ENCODE data around the gene PIGH.

The PIGH gene

DNA sequence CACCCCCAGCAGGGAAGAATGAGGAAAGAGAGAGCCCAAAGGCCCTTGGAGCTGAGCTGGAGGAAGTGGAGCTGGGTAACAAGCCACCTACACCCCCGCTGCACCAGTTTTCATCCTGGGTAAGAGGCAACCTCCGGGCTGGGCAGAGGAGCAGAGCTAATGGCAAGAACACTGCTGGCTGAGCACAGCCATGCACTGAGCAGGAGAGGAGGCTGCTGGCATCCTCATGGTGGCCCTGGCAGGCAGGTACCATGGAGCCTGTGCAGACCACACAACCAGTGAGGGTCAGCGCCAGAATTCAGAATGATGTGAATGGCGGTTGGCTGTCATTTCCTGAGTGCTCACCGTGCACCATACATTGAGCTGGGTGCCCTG is 37.3 kb downstream of the PIGH start:
- TF ChIP-seq TAF1 (IDR thresholded peaks at IDR 0.05; ENCODE audit: low read depth) (no peak), FOXM1 (IDR thresholded peaks at IDR 0.05; ENCODE audit: borderline replicate concordance, low read depth) (no peak), EGR1 (IDR thresholded peaks at IDR 0.05) (no peak), TEAD4 (IDR thresholded peaks at IDR 0.05) (no peak), CREB1 (IDR thresholded peaks at IDR 0.05; ENCODE audit: low read depth) (no peak), CEBPB (IDR thresholded peaks at IDR 0.05) (no peak), EP300 (IDR thresholded peaks at IDR 0.05; ENCODE audit: borderline replicate concordance) (no peak), RAD21 (IDR thresholded peaks at IDR 0.05; ENCODE audit: low read depth) (no peak), ZBTB7A (IDR thresholded peaks at IDR 0.05; ENCODE audit: low read depth) (no peak), TCF12 (IDR thresholded peaks at IDR 0.05; ENCODE audit: low read depth) (no peak)

DNA sequence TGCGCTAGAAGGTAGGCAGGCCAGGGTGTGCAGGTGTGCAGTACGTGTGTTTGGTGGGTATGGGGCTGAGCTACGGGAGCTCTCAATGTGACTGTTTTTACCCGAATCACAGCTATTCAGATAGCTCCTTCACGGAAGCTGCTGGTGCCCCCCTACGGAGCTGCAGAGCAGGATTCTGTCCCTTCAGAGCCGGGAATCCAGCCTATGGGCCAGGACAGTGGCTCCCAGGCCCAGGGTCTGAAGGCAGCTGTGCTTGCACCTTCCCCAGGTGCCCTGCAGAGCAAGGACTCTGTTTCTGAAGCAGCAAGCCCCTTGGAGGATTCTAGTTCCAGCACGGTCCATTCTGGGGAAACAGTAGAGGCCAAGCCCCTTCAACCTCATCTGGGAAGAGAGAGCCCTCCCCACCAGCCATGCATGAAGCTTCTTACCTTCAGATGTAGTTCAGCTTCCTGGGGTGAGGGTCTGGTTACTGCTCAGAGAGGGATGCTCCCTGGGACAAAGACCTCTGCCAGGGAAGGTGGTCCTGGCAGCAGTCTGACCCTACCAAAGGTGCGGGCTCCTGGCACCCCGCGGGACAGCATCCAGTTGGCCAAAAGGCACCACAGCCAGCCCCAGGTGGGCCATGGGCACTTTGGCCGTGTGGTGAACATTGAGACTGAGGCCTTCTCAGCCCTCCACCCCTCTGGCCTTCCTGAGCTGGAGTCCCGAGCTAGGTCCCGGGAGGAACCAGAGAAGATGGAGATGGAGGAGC is 37.9 kb downstream of the PIGH start:
- no peak for TF ChIP-seq RAD21 (IDR thresholded peaks at IDR 0.05; ENCODE audit: low read depth)
- TF ChIP-seq, protein P1, sequence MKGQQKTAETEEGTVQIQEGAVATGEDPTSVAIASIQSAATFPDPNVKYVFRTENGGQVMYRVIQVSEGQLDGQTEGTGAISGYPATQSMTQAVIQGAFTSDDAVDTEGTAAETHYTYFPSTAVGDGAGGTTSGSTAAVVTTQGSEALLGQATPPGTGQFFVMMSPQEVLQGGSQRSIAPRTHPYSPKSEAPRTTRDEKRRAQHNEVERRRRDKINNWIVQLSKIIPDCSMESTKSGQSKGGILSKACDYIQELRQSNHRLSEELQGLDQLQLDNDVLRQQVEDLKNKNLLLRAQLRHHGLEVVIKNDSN (IDR thresholded peaks at IDR 0.05) = no peak
- TF ChIP-seq, protein P2, sequence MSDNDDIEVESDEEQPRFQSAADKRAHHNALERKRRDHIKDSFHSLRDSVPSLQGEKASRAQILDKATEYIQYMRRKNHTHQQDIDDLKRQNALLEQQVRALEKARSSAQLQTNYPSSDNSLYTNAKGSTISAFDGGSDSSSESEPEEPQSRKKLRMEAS (IDR thresholded peaks at IDR 0.05) = no peak
- TF ChIP-seq, protein P3, sequence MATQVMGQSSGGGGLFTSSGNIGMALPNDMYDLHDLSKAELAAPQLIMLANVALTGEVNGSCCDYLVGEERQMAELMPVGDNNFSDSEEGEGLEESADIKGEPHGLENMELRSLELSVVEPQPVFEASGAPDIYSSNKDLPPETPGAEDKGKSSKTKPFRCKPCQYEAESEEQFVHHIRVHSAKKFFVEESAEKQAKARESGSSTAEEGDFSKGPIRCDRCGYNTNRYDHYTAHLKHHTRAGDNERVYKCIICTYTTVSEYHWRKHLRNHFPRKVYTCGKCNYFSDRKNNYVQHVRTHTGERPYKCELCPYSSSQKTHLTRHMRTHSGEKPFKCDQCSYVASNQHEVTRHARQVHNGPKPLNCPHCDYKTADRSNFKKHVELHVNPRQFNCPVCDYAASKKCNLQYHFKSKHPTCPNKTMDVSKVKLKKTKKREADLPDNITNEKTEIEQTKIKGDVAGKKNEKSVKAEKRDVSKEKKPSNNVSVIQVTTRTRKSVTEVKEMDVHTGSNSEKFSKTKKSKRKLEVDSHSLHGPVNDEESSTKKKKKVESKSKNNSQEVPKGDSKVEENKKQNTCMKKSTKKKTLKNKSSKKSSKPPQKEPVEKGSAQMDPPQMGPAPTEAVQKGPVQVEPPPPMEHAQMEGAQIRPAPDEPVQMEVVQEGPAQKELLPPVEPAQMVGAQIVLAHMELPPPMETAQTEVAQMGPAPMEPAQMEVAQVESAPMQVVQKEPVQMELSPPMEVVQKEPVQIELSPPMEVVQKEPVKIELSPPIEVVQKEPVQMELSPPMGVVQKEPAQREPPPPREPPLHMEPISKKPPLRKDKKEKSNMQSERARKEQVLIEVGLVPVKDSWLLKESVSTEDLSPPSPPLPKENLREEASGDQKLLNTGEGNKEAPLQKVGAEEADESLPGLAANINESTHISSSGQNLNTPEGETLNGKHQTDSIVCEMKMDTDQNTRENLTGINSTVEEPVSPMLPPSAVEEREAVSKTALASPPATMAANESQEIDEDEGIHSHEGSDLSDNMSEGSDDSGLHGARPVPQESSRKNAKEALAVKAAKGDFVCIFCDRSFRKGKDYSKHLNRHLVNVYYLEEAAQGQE (IDR thresholded peaks at IDR 0.05; ENCODE audit: low read depth) = no peak
- no peak for TF ChIP-seq EGR1 (IDR thresholded peaks at IDR 0.05)
- TF ChIP-seq EP300 (IDR thresholded peaks at IDR 0.05; ENCODE audit: borderline replicate concordance) = no peak
- TF ChIP-seq CEBPB (IDR thresholded peaks at IDR 0.05) = no peak
- TF ChIP-seq CREB1 (IDR thresholded peaks at IDR 0.05; ENCODE audit: low read depth) = no peak
- TF ChIP-seq ZBTB7A (IDR thresholded peaks at IDR 0.05; ENCODE audit: low read depth) = no peak
- no peak for TF ChIP-seq NFIC (IDR thresholded peaks at IDR 0.05)
- TF ChIP-seq TEAD4 (IDR thresholded peaks at IDR 0.05) = no peak
- no peak for TF ChIP-seq FOXM1 (IDR thresholded peaks at IDR 0.05; ENCODE audit: borderline replicate concordance, low read depth)
- TF ChIP-seq TAF1 (IDR thresholded peaks at IDR 0.05; ENCODE audit: low read depth) = no peak
- no peak for TF ChIP-seq TCF12 (IDR thresholded peaks at IDR 0.05; ENCODE audit: low read depth)
- TF ChIP-seq YY1 (IDR thresholded peaks at IDR 0.05; ENCODE audit: low read depth) = no peak

DNA sequence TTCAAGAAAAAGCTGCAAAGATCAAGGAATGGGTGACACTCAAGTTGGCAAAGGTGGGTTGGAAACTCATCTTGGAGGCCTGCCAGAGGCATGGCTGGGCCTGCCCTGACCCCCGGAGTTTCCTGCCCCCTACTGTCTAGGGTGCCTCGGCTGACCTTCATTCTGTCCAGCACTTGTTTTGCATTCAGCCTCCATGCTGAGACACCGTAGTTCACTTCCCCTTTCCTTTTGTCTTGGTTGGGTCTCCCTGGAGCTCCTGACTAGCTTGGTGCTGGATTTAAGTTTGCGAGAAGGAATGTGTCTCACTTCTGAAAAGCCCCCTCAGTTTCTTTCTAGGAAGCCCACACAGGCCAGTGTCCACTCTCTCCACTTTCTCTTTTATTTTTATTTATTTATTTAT is 40.4 kb downstream of the PIGH start:
- TF ChIP-seq NFIC (IDR thresholded peaks at IDR 0.05) (peak; percentile 25; the same call in 1 of the 2 replicates), EP300 (IDR thresholded peaks at IDR 0.05; ENCODE audit: borderline replicate concordance) (no peak)

DNA sequence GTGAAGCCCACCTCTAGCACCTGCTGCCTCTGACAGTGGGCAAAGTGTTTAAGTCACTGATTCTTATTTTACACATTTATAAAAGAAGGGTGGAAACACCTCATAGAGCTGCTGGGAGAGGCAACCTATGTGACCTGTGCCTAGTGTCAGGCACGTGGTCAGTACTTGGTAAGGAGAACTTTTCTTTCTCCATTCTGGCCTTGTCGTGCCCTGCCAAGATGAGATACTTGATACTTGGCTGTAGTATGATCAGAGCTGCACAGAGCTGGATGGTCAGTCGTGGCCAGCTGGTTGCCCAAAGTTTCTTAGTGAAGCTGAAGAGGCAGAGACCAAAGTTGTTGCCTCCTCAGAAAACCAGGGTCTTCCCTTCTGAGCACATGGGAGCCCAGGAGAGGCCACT is 42.4 kb downstream of the PIGH start:
- TF ChIP-seq, protein P2 (IDR thresholded peaks at IDR 0.05) = no peak
- TF ChIP-seq TEAD4 (IDR thresholded peaks at IDR 0.05) = no peak
- TF ChIP-seq CREB1 (IDR thresholded peaks at IDR 0.05; ENCODE audit: low read depth) = no peak
- TF ChIP-seq TCF12 (IDR thresholded peaks at IDR 0.05; ENCODE audit: low read depth) = no peak
- no peak for TF ChIP-seq EGR1 (IDR thresholded peaks at IDR 0.05)
- no peak for TF ChIP-seq EP300 (IDR thresholded peaks at IDR 0.05; ENCODE audit: borderline replicate concordance)
- TF ChIP-seq CEBPB (IDR thresholded peaks at IDR 0.05) = no peak
- TF ChIP-seq FOXM1 (IDR thresholded peaks at IDR 0.05; ENCODE audit: borderline replicate concordance, low read depth) = no peak
- TF ChIP-seq NFIC (IDR thresholded peaks at IDR 0.05) = no peak
- TF ChIP-seq, protein P1 (IDR thresholded peaks at IDR 0.05) = no peak
- TF ChIP-seq, protein P3 (IDR thresholded peaks at IDR 0.05; ENCODE audit: low read depth) = no peak
- TF ChIP-seq YY1 (IDR thresholded peaks at IDR 0.05; ENCODE audit: low read depth) = no peak
- no peak for TF ChIP-seq TAF1 (IDR thresholded peaks at IDR 0.05; ENCODE audit: low read depth)
- no peak for TF ChIP-seq ZBTB7A (IDR thresholded peaks at IDR 0.05; ENCODE audit: low read depth)
- TF ChIP-seq RAD21 (IDR thresholded peaks at IDR 0.05; ENCODE audit: low read depth) = no peak

DNA sequence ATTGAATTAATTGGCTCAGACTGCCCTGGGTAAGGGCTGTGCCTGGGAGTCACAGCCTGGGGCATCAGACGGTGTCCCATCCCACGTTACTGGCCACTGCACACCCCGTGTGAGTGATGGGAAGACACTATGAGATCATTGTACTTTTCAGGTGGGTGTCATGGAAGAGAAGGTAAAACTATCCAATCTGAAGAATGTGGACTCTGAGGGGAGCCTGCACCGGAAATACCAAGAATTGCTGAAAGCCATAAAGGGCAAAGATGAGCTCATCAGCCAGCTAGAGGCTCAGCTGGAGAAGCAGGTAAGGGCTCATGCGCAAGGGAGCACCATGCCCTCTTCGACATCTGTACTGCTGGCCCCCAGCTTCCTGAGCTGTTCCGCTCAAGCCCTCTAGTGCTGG is 43.0 kb downstream of the PIGH start:
- TF ChIP-seq TEAD4 (IDR thresholded peaks at IDR 0.05) = peak; percentile 98
- 0 out of 2 replicates have a peak, but pooled peaks have one; percentile 23 for TF ChIP-seq FOXM1 (IDR thresholded peaks at IDR 0.05; ENCODE audit: borderline replicate concordance, low read depth)
- TF ChIP-seq NFIC (IDR thresholded peaks at IDR 0.05) = peak; percentile 43
- TF ChIP-seq, protein P2 (IDR thresholded peaks at IDR 0.05) = peak; percentile 10; the same call in 1 of the 2 replicates
- TF ChIP-seq TCF12 (IDR thresholded peaks at IDR 0.05; ENCODE audit: low read depth) = peak; percentile 81; the same call in 1 of the 2 replicates
- TF ChIP-seq, protein P3 (IDR thresholded peaks at IDR 0.05; ENCODE audit: low read depth) = no peak
- TF ChIP-seq RAD21 (IDR thresholded peaks at IDR 0.05; ENCODE audit: low read depth) = no peak
- peak; percentile 72; the same call in 1 of the 2 replicates for TF ChIP-seq EP300 (IDR thresholded peaks at IDR 0.05; ENCODE audit: borderline replicate concordance)
- TF ChIP-seq CEBPB (IDR thresholded peaks at IDR 0.05) = no peak
- TF ChIP-seq, protein P1 (IDR thresholded peaks at IDR 0.05) = no peak
- TF ChIP-seq TAF1 (IDR thresholded peaks at IDR 0.05; ENCODE audit: low read depth) = no peak

Measured in Ishikawa (cell line).